ENCODE measurements around the gene AKR7A3. TPM values are rescaled to one million over a fixed set of nuclear protein-coding genes. Genes with fewer than 3 reads are reported as not detected.
"Not testable (repeated sequence)": the region's sequence is repeated elsewhere in the genome, so short reads cannot be mapped to it uniquely, and the experiment has no call there.

Gene AKR7A3
- total and polyA plus RNA-seq, 8 donors = 24.0 to 510 (median 145) TPM

GRCh38 chr1:19294638-19295037 lies 6.1 kb upstream of the AKR7A3 start:
- intact Hi-C loops (cut with DNase I; ENCODE audit: low total_unique reads) = no loop called here
- Histone ChIP-seq H3K4me1 (peaks cover 0 to 3% (median 0%) of the 10 kb centered on the region in 4 donors), H3K27me3 (no peaks in the 10 kb centered on the region), H3K9me3 (peaks cover 0 to 25% (median 19%) of the 10 kb centered on the region in 4 donors), H3K4me3 (no peak overlapping the region), H3K36me3 (peaks cover 0 to 20% (median 0%) of the 10 kb centered on the region in 4 donors), H3K27ac (no peak overlapping the region)
- TF ChIP-seq EP300 (IDR thresholded peaks at IDR 0.05) (no peak), POLR2AphosphoS5 (IDR thresholded peaks at IDR 0.05) (no peak), CTCF (IDR thresholded peaks at IDR 0.05) (no peak), POLR2A (IDR thresholded peaks at IDR 0.05) (no peak)
- WGBS, 5 donors = 81 to 100% (median 96%) methylated on average over 2 of the region's 2 CpGs
- DNase-seq = no peak

- intact Hi-C loops (cut with DNase I; ENCODE audit: low total_unique reads) = no loop called here
- Histone ChIP-seq H3K9me3 (peaks cover 0 to 10% (median 5%) of the 10 kb centered on the region in 4 donors), H3K27ac (peak overlapping the region; percentile 76 to 91 (median 84)), H3K4me3 (peak overlapping the region; percentile 42 to 58 (median 52)), H3K27me3 (no peaks in the 10 kb centered on the region), H3K4me1 (peaks cover 0 to 26% (median 15%) of the 10 kb centered on the region in 4 donors), H3K36me3 (peaks cover 7 to 24% (median 9%) of the 10 kb centered on the region in 4 donors)
- 22 to 39% (median 28%) methylated on average over 2 of the region's 2 CpGs for WGBS, 5 donors
- DNase-seq = peak in 1 of 2 donors; percentile 14
- TF ChIP-seq POLR2AphosphoS5 (IDR thresholded peaks at IDR 0.05) (no peak), EP300 (IDR thresholded peaks at IDR 0.05) (no peak), POLR2A (IDR thresholded peaks at IDR 0.05) (no peak), CTCF (IDR thresholded peaks at IDR 0.05) (no peak)
These were observed 674 bp upstream of the AKR7A3 start for GRCh38 chr1:19289244-19289643.

GRCh38 chr1:19287436-19288185 lies 959 bp downstream of the AKR7A3 start:
- Histone ChIP-seq H3K4me3 (peak overlapping the region; percentile 42 to 58 (median 52)), H3K36me3 (peaks cover 16 to 27% (median 22%) of the 10 kb centered on the region in 4 donors), H3K27me3 (no peaks in the 10 kb centered on the region), H3K27ac (peak overlapping the region; percentile 77 to 93 (median 90)), H3K9me3 (no peaks in the 10 kb centered on the region), H3K4me1 (peaks cover 0 to 26% (median 15%) of the 10 kb centered on the region in 4 donors)
- peak; percentile 36 to 77 for DNase-seq
- intact Hi-C loops (cut with DNase I; ENCODE audit: low total_unique reads) = no loop called here
- WGBS, 5 donors = 26 to 60% (median 50%) methylated on average over 13 of the region's 13 CpGs
- peak in 2 of 3 donors; percentile 58 to 64 for TF ChIP-seq POLR2AphosphoS5 (IDR thresholded peaks at IDR 0.05)
- TF ChIP-seq EP300 (IDR thresholded peaks at IDR 0.05) = no peak

- H3K27me3 ChIP-seq; H3K9me3 ChIP-seq; intact Hi-C loops (cut with DNase I; ENCODE audit: low total_unique reads): not testable (repeated sequence)
- peak; percentile 22 to 66 for DNase-seq
- Histone ChIP-seq H3K4me1 (peaks cover 0 to 26% (median 15%) of the 10 kb centered on the region in 4 donors), H3K4me3 (peak overlapping the region in 3 of 4 donors; percentile 48 to 58 (median 56)), H3K36me3 (peaks cover 28 to 41% (median 40%) of the 10 kb centered on the region in 4 donors), H3K27ac (peak overlapping the region; percentile 77 to 93 (median 90))
- 17 to 64% (median 55%) methylated on average over 1 to 3 of the region's 3 CpGs for WGBS, 5 donors
These were observed 2.8 kb downstream of the AKR7A3 start for GRCh38 chr1:19285807-19286206.

GRCh38 chr1:19285366-19285765 lies 3.2 kb downstream of the AKR7A3 start:
- Histone ChIP-seq H3K36me3 (peaks cover 28 to 45% (median 42%) of the 10 kb centered on the region in 4 donors), H3K4me1 (peaks cover 0 to 26% (median 15%) of the 10 kb centered on the region in 4 donors), H3K27ac (peak overlapping the region; percentile 77 to 93 (median 90)), H3K4me3 (peak overlapping the region in 1 of 4 donors; percentile 58)
- H3K27me3 ChIP-seq; H3K9me3 ChIP-seq; intact Hi-C loops (cut with DNase I; ENCODE audit: low total_unique reads); DNase-seq: not testable (repeated sequence)
- WGBS, 5 donors = 20 to 73% (median 68%) methylated on average over 1 to 3 of the region's 3 CpGs
